Measurements from ENCODE around the gene SERPINB6. TPM values are rescaled to one million over a fixed set of nuclear protein-coding genes. Genes with fewer than 3 reads are reported as not detected.

Gene SERPINB6
- total and polyA plus RNA-seq, 9 of the 15 experiments (the other 6 are each of a cell fraction or from before 2014, with no cell fraction given) = 86.6 to 211 (median 143) TPM

- BruUV-seq (replicated peaks) = TSS peak; percentile 94
- Histone ChIP-seq H3K4me1 (replicated peaks in 1 of 2; ENCODE audit: control insufficient read depth in 2 of 2, insufficient read depth in 2 of 2, low read length in 2 of 2) (peaks cover 27 to 30% of the 10 kb centered on the region in 2 experiments), H4K20me1 (replicated peaks; ENCODE audit: control insufficient read depth, insufficient read depth, low read length) (no peaks in the 10 kb centered on the region), H3K9ac (ENCODE audit: insufficient read depth in 1 of 2, low read depth in 2 of 2, low read length in 2 of 2) (peak overlapping the region in 1 of 2 experiments; percentile 40; a peak in 1 of 4 replicates), H2AFZ (ENCODE audit: low read depth, low read length) (no peak overlapping the region), H3K27me3 (ENCODE audit: control insufficient read depth in 2 of 2, insufficient read depth in 2 of 2, low read length in 2 of 2) (no peaks in the 10 kb centered on the region), H3K4me3 (no peak overlapping the region), H3K36me3 (ENCODE audit: control insufficient read depth, insufficient read depth, low read length) (peaks cover 56% of the 10 kb centered on the region), H3K4me2 (ENCODE audit: insufficient read depth, low read length) (no peak overlapping the region), H3K9me3 (replicated peaks; ENCODE audit: control insufficient read depth, insufficient read depth, low read depth, low read length) (no peaks in the 10 kb centered on the region), H3K27ac (ENCODE audit: extremely low read depth, low read depth, low read length) (no peak overlapping the region), H3K9me1 (ENCODE audit: control insufficient read depth, insufficient read depth, low read length) (peaks cover 5% of the 10 kb centered on the region), H3K79me2 (ENCODE audit: control insufficient read depth, insufficient read depth, low read length) (no peaks in the 10 kb centered on the region)
- POLR2A ChIA-PET = interaction anchor here (0.6 to 2.2 kb wide), 5 partner anchors 12 to 848 kb away, joined by 3 to 8 read pairs (median 4); partner anchors contain the start of genes SERPINB1 and SERPINB6
- TF ChIP-seq BACH1 (tag; IDR thresholded peaks at IDR 0.05) (no peak), ZNF695 (CRISPR knock-in tag; IDR thresholded peaks at IDR 0.05) (no peak), HDGF (IDR thresholded peaks at IDR 0.05) (no peak), NFATC3 (IDR thresholded peaks at IDR 0.05) (no peak), CAMTA2 (CRISPR knock-in tag; conservative IDR thresholded peaks at IDR 0.05) (no peak), ZNF444 (CRISPR knock-in tag; IDR thresholded peaks at IDR 0.05) (no peak), DDX20 (tag; IDR thresholded peaks at IDR 0.05; ENCODE audit: low read depth) (no peak), ZNF445 (CRISPR knock-in tag; IDR thresholded peaks at IDR 0.05; ENCODE audit: low read depth) (no peak), ZNF277 (CRISPR knock-in tag; IDR thresholded peaks at IDR 0.05; ENCODE audit: borderline replicate concordance) (no peak), ARID3A (IDR thresholded peaks at IDR 0.05; ENCODE audit: borderline replicate concordance, low read depth, low read length) (no peak), ZNF609 (CRISPR knock-in tag; IDR thresholded peaks at IDR 0.05; ENCODE audit: borderline replicate concordance) (no peak), NCOA1 (IDR thresholded peaks at IDR 0.05; ENCODE audit: low read depth) (no peak)
- ATAC-seq (no peak), FAIRE-seq (no peak), DNase-seq (ENCODE audit: extremely low read depth in 1 of 4, low spot score in 3 of 4) (no peak)
- CTCF ChIA-PET (ENCODE audit: low intra/inter-chr PET ratio) = no interaction called here
- WGBS (ENCODE audit: insufficient coverage, low coverage, missing lambda C conversion rate) = 89% methylated on average over 30 of the region's 30 CpGs
- intact Hi-C loops (cut with micrococcal nuclease) = no loop called here
- in situ Hi-C loops (cut with MboI) = no loop called here
These were observed 22.9 kb downstream of the SERPINB6 start for GRCh38 chr6:2948228-2949025.

Data from K562 (cell line).